GM12864 (cell line): ENCODE data around the gene CARS2.
"Not testable (repeated sequence)": the region's sequence is repeated elsewhere in the genome, so short reads cannot be mapped to it uniquely, and the experiment has no call there.

Source experiments
- DNase-seq: peaks from one replicate; pipeline ENCODE4 v3.0.0-alpha.2; 2011; ENCODE audit warnings: low read depth
- H3K4me3 ChIP-seq: 2 replicates; pipeline ENCODE4 v1.5.1; 2011; ENCODE audit warnings: mild to moderate bottlenecking, low read depth, low read length, control low read depth
- TF ChIP-seq, protein P1 (sequence below): IDR thresholded peaks from 2 replicates; pipeline ENCODE4 v1.5.1; 2011; ENCODE audit warnings: low read depth, mild to moderate bottlenecking, moderate library complexity, low read length, control low read depth, inconsistent platforms; ENCODE audit errors: missing control alignments

CARS2 gene

DNA sequence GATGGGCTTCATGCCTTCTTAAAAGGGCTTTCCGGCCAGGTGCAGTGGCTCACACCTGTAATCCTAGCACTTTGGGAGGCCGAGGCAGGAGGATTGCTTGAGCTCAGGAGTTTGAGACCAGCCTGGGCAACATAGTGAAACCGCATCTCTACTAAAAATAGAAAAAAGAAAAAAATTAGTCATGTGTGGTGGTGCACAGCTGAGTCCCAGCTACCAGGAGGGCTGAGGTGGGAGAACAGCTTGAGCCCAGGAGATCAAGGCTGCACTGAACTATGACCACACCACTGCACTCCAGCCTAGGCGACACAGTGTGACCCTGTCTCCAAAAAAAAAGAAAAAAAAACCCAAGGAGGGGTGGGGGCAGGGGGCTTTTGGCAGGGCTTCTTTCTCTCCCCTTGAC lies 7.2 kb downstream of the CARS2 start:
- TF ChIP-seq, protein P1, sequence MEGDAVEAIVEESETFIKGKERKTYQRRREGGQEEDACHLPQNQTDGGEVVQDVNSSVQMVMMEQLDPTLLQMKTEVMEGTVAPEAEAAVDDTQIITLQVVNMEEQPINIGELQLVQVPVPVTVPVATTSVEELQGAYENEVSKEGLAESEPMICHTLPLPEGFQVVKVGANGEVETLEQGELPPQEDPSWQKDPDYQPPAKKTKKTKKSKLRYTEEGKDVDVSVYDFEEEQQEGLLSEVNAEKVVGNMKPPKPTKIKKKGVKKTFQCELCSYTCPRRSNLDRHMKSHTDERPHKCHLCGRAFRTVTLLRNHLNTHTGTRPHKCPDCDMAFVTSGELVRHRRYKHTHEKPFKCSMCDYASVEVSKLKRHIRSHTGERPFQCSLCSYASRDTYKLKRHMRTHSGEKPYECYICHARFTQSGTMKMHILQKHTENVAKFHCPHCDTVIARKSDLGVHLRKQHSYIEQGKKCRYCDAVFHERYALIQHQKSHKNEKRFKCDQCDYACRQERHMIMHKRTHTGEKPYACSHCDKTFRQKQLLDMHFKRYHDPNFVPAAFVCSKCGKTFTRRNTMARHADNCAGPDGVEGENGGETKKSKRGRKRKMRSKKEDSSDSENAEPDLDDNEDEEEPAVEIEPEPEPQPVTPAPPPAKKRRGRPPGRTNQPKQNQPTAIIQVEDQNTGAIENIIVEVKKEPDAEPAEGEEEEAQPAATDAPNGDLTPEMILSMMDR: no peak
- H3K4me3 ChIP-seq: no peak overlapping the region
- no peak for DNase-seq

DNA sequence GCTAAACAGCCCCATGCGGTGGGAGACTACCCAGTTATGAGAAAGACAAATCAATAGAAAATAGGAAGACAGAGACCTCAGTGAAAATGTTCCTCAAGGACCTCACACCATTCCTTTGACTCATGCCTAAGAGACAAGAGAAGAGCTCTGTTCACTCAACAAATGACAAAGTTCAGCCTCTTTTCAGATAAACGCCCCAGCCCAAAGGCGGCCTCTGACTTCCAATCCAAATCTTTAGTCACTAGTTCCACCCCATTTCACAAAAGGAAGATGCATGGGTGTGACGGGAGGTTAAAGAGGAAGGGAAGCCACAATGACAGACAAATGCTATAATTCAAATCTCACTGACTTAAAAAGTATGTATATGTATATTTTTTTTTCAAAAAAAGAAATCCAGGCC lies 8.1 kb downstream of the CARS2 start:
- H3K4me3 ChIP-seq: no peak overlapping the region
- TF ChIP-seq, protein P1: no peak
- no peak for DNase-seq

DNA sequence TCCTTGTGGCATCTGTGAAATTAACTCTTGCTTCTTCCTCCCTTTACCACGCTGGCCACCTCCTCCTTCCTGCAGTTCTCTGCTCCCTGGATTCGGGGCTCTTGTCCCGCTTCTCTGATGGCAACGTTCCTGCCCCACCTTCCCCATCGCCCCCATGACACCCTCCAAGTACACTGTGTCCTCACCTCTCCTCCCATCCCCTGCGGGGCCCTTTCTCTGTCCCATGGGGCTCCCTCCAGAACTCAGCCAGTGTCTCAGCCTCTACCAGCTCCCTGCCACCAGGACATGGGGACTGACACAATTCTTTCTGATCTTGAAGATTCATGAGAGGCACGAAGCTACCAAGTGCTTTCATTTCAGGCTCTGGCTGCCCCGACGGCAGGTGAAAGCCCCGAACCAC lies 9.1 kb downstream of the CARS2 start:
- no peak overlapping the region for H3K4me3 ChIP-seq
- TF ChIP-seq, protein P1: no peak
- DNase-seq: no peak

DNA sequence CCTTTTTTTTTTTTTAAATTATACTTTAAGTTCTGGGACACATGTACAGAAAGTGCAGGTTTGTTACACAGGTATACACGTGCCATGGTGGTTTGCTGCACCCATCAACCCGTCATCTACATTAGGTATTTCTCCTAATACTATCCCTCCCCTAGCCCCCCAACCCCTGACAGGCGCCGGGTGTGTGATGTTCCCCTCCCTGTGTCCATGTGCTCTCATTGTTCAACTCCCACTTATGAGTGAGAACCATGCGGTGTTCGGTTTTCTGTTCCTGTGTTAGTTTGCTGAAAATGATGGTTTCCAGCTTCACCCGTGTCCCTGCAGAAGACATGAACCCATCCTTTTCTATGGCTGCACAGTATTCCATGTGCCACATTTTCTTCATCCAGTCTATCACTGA lies 10.1 kb downstream of the CARS2 start:
- DNase-seq, H3K4me3 ChIP-seq: not testable (repeated sequence)

DNA sequence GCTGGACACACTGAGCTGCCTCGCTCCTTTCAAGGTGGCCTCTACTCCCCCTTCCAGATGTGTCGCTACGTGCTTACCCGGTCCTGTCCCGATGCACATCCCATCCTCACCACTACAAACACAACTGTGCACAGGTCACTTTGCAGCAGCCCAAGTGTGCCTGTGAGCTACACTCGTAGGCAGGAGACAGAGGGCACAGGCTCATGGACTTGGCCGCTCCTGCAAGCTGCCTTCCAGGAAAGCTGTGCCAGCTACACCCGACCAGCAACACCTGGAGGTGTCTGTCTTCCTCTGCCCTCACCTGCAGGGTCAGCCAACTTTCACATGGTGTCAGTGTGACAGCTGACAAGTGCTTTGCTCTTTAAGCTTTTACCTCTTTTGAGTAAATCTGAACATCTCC lies 15.4 kb downstream of the CARS2 start:
- no peak overlapping the region for H3K4me3 ChIP-seq
- TF ChIP-seq, protein P1: no peak
- DNase-seq: no peak

DNA sequence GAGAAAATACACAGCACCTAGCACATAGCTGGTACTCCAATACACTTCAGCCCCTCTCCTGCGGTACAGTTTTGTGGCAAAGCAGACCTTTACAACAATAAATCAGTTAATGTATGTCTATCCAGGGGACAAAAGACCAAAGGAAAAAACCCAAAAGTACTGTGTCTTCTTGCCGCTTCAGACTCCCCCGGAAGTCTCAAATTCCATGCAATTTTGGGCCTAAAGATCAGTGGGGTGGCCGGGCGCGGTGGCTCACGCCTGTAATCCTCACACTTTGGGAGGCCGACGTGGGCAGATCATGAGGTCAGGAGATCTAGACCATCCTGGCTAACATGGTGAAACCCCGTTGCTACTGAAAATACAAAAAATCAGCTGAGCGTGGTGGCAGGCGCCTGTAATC lies 16.2 kb downstream of the CARS2 start:
- H3K4me3 ChIP-seq: no peak overlapping the region
- TF ChIP-seq, protein P1: no peak
- DNase-seq: no peak

DNA sequence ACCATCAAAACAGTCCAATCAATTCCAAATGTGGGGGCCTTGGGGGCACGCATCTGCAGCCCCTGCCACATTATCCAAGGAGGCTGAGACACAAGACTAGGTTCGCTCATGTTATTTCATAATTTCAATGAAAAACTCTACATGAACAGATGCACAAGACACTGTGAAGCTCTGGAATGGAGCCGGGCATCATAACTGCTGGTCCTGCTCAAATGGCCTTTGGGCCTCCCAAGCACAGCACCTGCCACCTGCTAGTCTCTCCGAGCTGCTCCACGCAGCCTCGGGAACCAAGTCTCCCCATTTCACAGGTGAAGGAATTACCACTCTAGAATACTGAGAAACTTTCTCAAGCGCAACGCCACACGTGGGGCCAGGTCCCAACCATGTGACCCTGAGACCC lies 16.9 kb downstream of the CARS2 start:
- no peak for DNase-seq
- TF ChIP-seq, protein P1: no peak
- no peak overlapping the region for H3K4me3 ChIP-seq

DNA sequence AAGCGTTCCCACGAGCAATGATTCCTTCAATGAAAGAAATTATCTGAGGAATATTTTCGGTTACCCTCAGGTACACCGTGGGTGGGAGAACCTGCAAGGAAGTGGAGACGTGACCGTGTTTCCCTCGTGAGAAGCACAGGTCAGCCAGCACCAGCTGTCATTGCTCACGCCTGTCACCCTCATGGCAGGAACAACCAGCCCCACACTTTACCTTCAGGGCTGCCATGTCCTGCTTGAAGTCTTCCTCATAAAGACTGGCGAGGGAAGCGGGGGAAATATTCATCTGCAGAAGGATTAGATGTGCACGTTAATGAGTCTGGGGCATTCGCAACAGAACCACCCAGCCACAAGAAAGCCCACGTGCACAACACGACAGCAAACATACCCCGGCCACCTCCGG lies 18.2 kb downstream of the CARS2 start:
- no peak overlapping the region for H3K4me3 ChIP-seq
- DNase-seq: no peak
- TF ChIP-seq, protein P1: no peak
